HepG2 (cell line): ENCODE results near the gene FCHO1. TPM values are rescaled to one million over a fixed set of nuclear protein-coding genes. Genes with fewer than 3 reads are reported as not detected.

Experiments used
- ATAC-seq: fragments of 200-7000 bp; cut with Tn5 transposase; 3 replicates; pipeline ENCODE4 v1.9.1; 2020; ENCODE audit warnings: mild to moderate bottlenecking, moderate library complexity
- BruUV-seq: library from RNA; stranded (reverse); fragments of 400-500 nt; replicated peaks from 2 replicates; lab custom pipeline; 2021; lab: Mats Ljungman, UMichigan
- CTCF ChIA-PET: fragments of 300-600 bp; formaldehyde crosslinking; extraction: SDS; loops from one replicate; lab custom pipeline; 2021; ENCODE audit warnings: low total read pairs, inconsistent platforms, low intra/inter-chr PET ratio; lab: Yijun Ruan, JAX
- POLR2A ChIA-PET: fragments of 350-600 bp; sonication (Branson Sonifier 250); formaldehyde crosslinking; loops from one replicate; lab custom pipeline; 2020; ENCODE audit warnings: antibody characterized with exemption, inconsistent platforms; lab: Yijun Ruan, JAX
- DNase-seq: peaks from one replicate; pipeline ENCODE4 v3.0.0-alpha.2; 2015; ENCODE audit warnings: low spot score
- FAIRE-seq: peaks from 3 replicates; lab custom pipeline; 2011; peaks lifted over from hg19 to GRCh38; lab: Jason Lieb, UNC
- H2AFZ ChIP-seq: one replicate; pipeline ENCODE4 v1.6.1; 2011; ENCODE audit warnings: low read length, inconsistent platforms
- H3K27ac ChIP-seq: fragments of 300-600 bp; 3 replicates; pipeline ENCODE4 v1.8.0; 2011; ENCODE audit warnings: mixed run types, mild to moderate bottlenecking, mixed read lengths, low read length, inconsistent platforms; ENCODE audit not compliant: insufficient read depth; ENCODE audit errors: extremely low read length
- H3K27me3 ChIP-seq, 2 experiments: fragments of 200-600 bp in 1 of 2; 2 replicates in 1 of 2; 3 replicates in 1 of 2; pipeline versions ENCODE4 v1.6.0 to v1.8.0; 2011; ENCODE audit warnings: low read length in 2 of 2, mild to moderate bottlenecking in 2 of 2, moderate library complexity in 2 of 2, inconsistent platforms in 1 of 2; ENCODE audit not compliant: insufficient read depth in 2 of 2, control insufficient read depth in 1 of 2
- H3K36me3 ChIP-seq, 2 experiments: fragments of 200-600 bp in 1 of 2; replicated peaks in 1 of 2; 2 replicates in 1 of 2; 3 replicates in 1 of 2; pipeline versions ENCODE4 v1.5.1 to v1.8.0; 2011; ENCODE audit warnings: low read length in 2 of 2, inconsistent platforms in 1 of 2; ENCODE audit not compliant: insufficient read depth in 2 of 2, control insufficient read depth in 1 of 2
- H3K4me1 ChIP-seq: 2 replicates; pipeline ENCODE4 v1.5.1; 2012; ENCODE audit warnings: low read length, inconsistent platforms; ENCODE audit not compliant: insufficient read depth
- H3K4me2 ChIP-seq: 2 replicates; pipeline ENCODE4 v1.6.0; 2011; ENCODE audit warnings: low read depth, low read length, inconsistent platforms
- H3K4me3 ChIP-seq, 3 experiments: fragments of 200-600 bp in 1 of 3; sonication (generic), shearing (Covaris generic) in 1 of 3; replicated peaks in 1 of 3; 2 replicates each; pipeline ENCODE4 v1.5.1; 2011 to 2016; ENCODE audit warnings: low read length in 3 of 3, inconsistent platforms in 2 of 3, low read depth in 2 of 3, mild to moderate bottlenecking in 2 of 3, control low read depth in 1 of 3, mixed read lengths in 1 of 3; ENCODE audit not compliant: insufficient read depth in 1 of 3
- H3K79me2 ChIP-seq: one replicate; pipeline ENCODE4 v1.6.1; 2011; ENCODE audit warnings: low read length, inconsistent platforms; ENCODE audit not compliant: insufficient read depth
- H3K9ac ChIP-seq: 2 replicates; pipeline ENCODE4 v1.6.0; 2011; ENCODE audit warnings: mild to moderate bottlenecking, low read depth, low read length, inconsistent platforms; ENCODE audit not compliant: insufficient read depth
- H3K9me3 ChIP-seq: 2 replicates; pipeline ENCODE4 v1.5.1; 2012; ENCODE audit warnings: mild to moderate bottlenecking, low read length
- H4K20me1 ChIP-seq: 2 replicates; pipeline ENCODE4 v1.6.0; 2011; ENCODE audit warnings: inconsistent platforms, mild to moderate bottlenecking, low read length, moderate library complexity; ENCODE audit not compliant: insufficient read depth
- HNRNPL ChIP-seq: fragments of 200-400 bp; formaldehyde crosslinking; IDR thresholded peaks from 2 replicates; pipeline ENCODE4 v1.6.1; 2017; ENCODE audit warnings: mild to moderate bottlenecking, low read depth, low read length
- KDM1A ChIP-seq: IDR thresholded peaks from 2 replicates; pipeline ENCODE4 v1.6.1; 2016; ENCODE audit warnings: missing compliant biosample characterization
- LBX2 ChIP-seq: sonication (generic); formaldehyde crosslinking; IDR thresholded peaks from 2 replicates; pipeline ENCODE4 v1.5.0; 2020; ENCODE audit warnings: missing genetic modification reagents, mild to moderate bottlenecking, borderline replicate concordance
- MED13 ChIP-seq: sonication (generic); formaldehyde crosslinking; IDR thresholded peaks from 2 replicates; pipeline ENCODE4 v1.5.0; 2020; ENCODE audit warnings: missing genetic modification reagents
- PCBP1 ChIP-seq: fragments of 200-400 bp; formaldehyde crosslinking; IDR thresholded peaks from 2 replicates; pipeline ENCODE4 v1.6.1; 2017; ENCODE audit warnings: mild to moderate bottlenecking, low read depth, low read length, borderline replicate concordance
- RNF219 ChIP-seq: sonication (generic); formaldehyde crosslinking; IDR thresholded peaks from 2 replicates; pipeline ENCODE4 v1.5.0; 2020; ENCODE audit warnings: mild to moderate bottlenecking, missing genetic modification reagents
- SMAD3 ChIP-seq: sonication (generic); formaldehyde crosslinking; IDR thresholded peaks from 2 replicates; pipeline ENCODE4 v1.4.0; 2020; ENCODE audit warnings: missing genetic modification reagents
- TCF7L2 ChIP-seq: IDR thresholded peaks from 2 replicates; pipeline ENCODE4 v1.6.1; 2011; ENCODE audit warnings: mild to moderate bottlenecking, low read depth, low read length, moderate library complexity
- ZBTB26 ChIP-seq: IDR thresholded peaks from 2 replicates; pipeline ENCODE4 v1.6.1; 2016; ENCODE audit warnings: missing compliant biosample characterization, missing genetic modification reagents, borderline replicate concordance
- ZHX2 ChIP-seq, 2 experiments: sonication (generic) in 1 of 2; formaldehyde crosslinking in 1 of 2; IDR thresholded peaks; 2 replicates each; pipeline versions ENCODE4 v1.6.1 to v1.9.0; 2014 to 2022; ENCODE audit warnings: antibody characterized with exemption in 1 of 2, borderline replicate concordance in 1 of 2, inconsistent platforms in 1 of 2, low read depth in 1 of 2, missing genetic modification reagents in 1 of 2
- ZNF264 ChIP-seq: sonication (generic); formaldehyde crosslinking; IDR thresholded peaks from 2 replicates; pipeline ENCODE4 v1.4.0; 2020; ENCODE audit warnings: missing genetic modification reagents
- ZNF337 ChIP-seq: sonication (generic); formaldehyde crosslinking; IDR thresholded peaks from 2 replicates; pipeline ENCODE4 v1.5.1; 2020; ENCODE audit warnings: missing genetic modification reagents, low read depth, mild to moderate bottlenecking, borderline replicate concordance
- WGBS: methylation state at CpG from one replicate; pipeline ENCODE4 v1.1.6; 2017; ENCODE audit warnings: low lambda C conversion rate; 5-methylcytosine and 5-hydroxymethylcytosine counted together
- in situ Hi-C: cut with HindIII; loops from 2 replicates; pipeline ENCODE4 v1.10.0; 2017; ENCODE audit warnings: low pct_unique_long_range_greater_than_20kb; ENCODE audit not compliant: extremely low pct_ligation_motif_present
- intact Hi-C: fragments of 100-400 bp; cut with micrococcal nuclease; formaldehyde crosslinking; loops from one replicate; pipeline ENCODE4 v1.10.0; 2022; ENCODE audit not compliant: unreplicated experiment
- polyA plus RNA-seq, 8 experiments: library from polyadenylated mRNA; depleted of rRNA in 3 of 8; stranded (reverse) in 7 of 8; unstranded in 1 of 8; fragments of >200 nt; fragmentation: Illumina TruSeq in 4 of 8; extraction: Trizol in 4 of 8; gene quantifications; 2 replicates each; pipeline versions ENCODE4 v1.2.1 to v1.2.3, GENCODE V29; 2011 to 2016; ENCODE audit warnings: low read depth in 4 of 8, missing spikeins in 1 of 8, mixed read lengths in 1 of 8; ENCODE audit not compliant: insufficient read depth in 1 of 8
- total RNA-seq, 5 experiments: library from RNA; depleted of rRNA; stranded (reverse); fragments of >200 nt; fragmentation: Illumina TruSeq; extraction: Trizol; gene quantifications; 2 replicates each; pipeline ENCODE4 v1.2.3, GENCODE V29; 2016; ENCODE audit warnings: low read depth in 1 of 5

Gene FCHO1
- total and polyA plus RNA-seq, 2 of the 13 experiments (the other 11 are each of a cell fraction or from before 2014, with no cell fraction given): 1.3 to 3.1 TPM

- BruUV-seq: no TSS peak
- POLR2A ChIA-PET: no interaction called here
- Histone ChIP-seq H3K27me3 (no peaks in the 10 kb centered on the region), H2AFZ (no peak overlapping the region), H3K4me1 (peaks cover 60% of the 10 kb centered on the region), H3K9ac (no peak overlapping the region), H4K20me1 (no peaks in the 10 kb centered on the region), H3K27ac (no peak overlapping the region), H3K79me2 (no peaks in the 10 kb centered on the region), H3K4me2 (peak overlapping the region; percentile 82), H3K36me3 (no peaks in the 10 kb centered on the region), H3K9me3 (no peaks in the 10 kb centered on the region), H3K4me3 (peak overlapping the region in 1 of 3 experiments; percentile 42; a peak in 1 of 6 replicates)
- DNase-seq: no peak
- CTCF ChIA-PET: no interaction called here
- 73% methylated on average over 6 of the region's 6 CpGs for WGBS
- ATAC-seq: no peak
- intact Hi-C loops (no loop called here), in situ Hi-C loops (no loop called here)
- FAIRE-seq: no peak
- no peak for TF ChIP-seq HNRNPL
- no peak for TF ChIP-seq RNF219 (CRISPR knock-in tag)
- TF ChIP-seq LBX2 (CRISPR knock-in tag): no peak
- peak; percentile 53; the same call in 1 of the 2 replicates for TF ChIP-seq KDM1A
- no peak for TF ChIP-seq ZNF264 (CRISPR knock-in tag)
- no peak for TF ChIP-seq ZHX2 (IDR thresholded peaks at IDR 0.05; ENCODE audit: low read depth)
- TF ChIP-seq ZHX2 (CRISPR knock-in tag; IDR thresholded peaks at IDR 0.05; ENCODE audit: borderline replicate concordance): no peak
- no peak for TF ChIP-seq ZNF337 (CRISPR knock-in tag)
- no peak for TF ChIP-seq TCF7L2
- no peak for TF ChIP-seq ZBTB26 (CRISPR knock-in tag)
- no peak for TF ChIP-seq SMAD3 (CRISPR knock-in tag)
- no peak for TF ChIP-seq MED13 (CRISPR knock-in tag)
- no peak for TF ChIP-seq PCBP1
Observed at GRCh38 chr19:17748884-17749638, 2.2 kb upstream of the FCHO1 start.
